K562 (cell line): Measurements from ENCODE around the gene MAP3K13. TPM values are rescaled to one million over a fixed set of nuclear protein-coding genes. Genes with fewer than 3 reads are reported as not detected.

ENCODE experiments used
- ATAC-seq: fragments of 200-7000 bp; cut with Tn5 transposase; 3 replicates; pipeline ENCODE4 v1.9.1; 2020; ENCODE audit warnings: moderate library complexity
- BruUV-seq: library from RNA; stranded (reverse); fragments of 400-500 nt; replicated peaks from 2 replicates; lab custom pipeline; 2021; lab: Mats Ljungman, UMichigan
- CTCF ChIA-PET: fragments of 300-600 bp; formaldehyde crosslinking; extraction: SDS; loops from one replicate; lab custom pipeline; 2021; ENCODE audit warnings: low intra/inter-chr PET ratio; lab: Yijun Ruan, JAX
- POLR2A ChIA-PET: fragments of 300-600, 350-650 bp; sonication (Branson Sonifier 250); formaldehyde crosslinking; extraction: SDS; loops from one replicate; lab custom pipeline; 2021; ENCODE audit warnings: antibody characterized with exemption, inconsistent platforms; lab: Yijun Ruan, JAX
- DNase-seq, 4 experiments: peaks; one replicate each; pipeline versions ENCODE4 v3.0.0 to v3.0.0-alpha.2; 2011 to 2018; ENCODE audit warnings: low spot score in 3 of 4, mixed read lengths in 3 of 4; ENCODE audit errors: extremely low read depth in 1 of 4
- FAIRE-seq: peaks from 2 replicates; lab custom pipeline; 2011; peaks lifted over from hg19 to GRCh38; lab: Jason Lieb, UNC
- H2AFZ ChIP-seq: 2 replicates; pipeline ENCODE4 v1.6.0; 2011; ENCODE audit warnings: low read depth, low read length, control low read depth, inconsistent platforms
- H3K27ac ChIP-seq: fragments of 200-600 bp; 3 replicates; pipeline ENCODE4 v1.8.0; 2011; ENCODE audit warnings: low read depth, mild to moderate bottlenecking, control low read depth, inconsistent platforms, low read length, moderate library complexity, mixed read lengths; ENCODE audit errors: extremely low read depth
- H3K27me3 ChIP-seq, 2 experiments: fragments of 300-600 bp in 1 of 2; 2 replicates in 1 of 2; 3 replicates in 1 of 2; pipeline versions ENCODE4 v1.6.0 to v1.8.0; 2011; ENCODE audit warnings: inconsistent platforms in 2 of 2, low read length in 2 of 2, mild to moderate bottlenecking in 1 of 2, mixed read lengths in 1 of 2, moderate library complexity in 1 of 2; ENCODE audit not compliant: control insufficient read depth in 2 of 2, insufficient read depth in 2 of 2
- H3K36me3 ChIP-seq: fragments of 300-600 bp; 3 replicates; pipeline ENCODE4 v1.8.0; 2011; ENCODE audit warnings: mild to moderate bottlenecking, low read length, inconsistent platforms; ENCODE audit not compliant: control insufficient read depth, insufficient read depth
- H3K4me1 ChIP-seq, 2 experiments: fragments of 200-600 bp in 1 of 2; replicated peaks in 1 of 2; 2 replicates in 1 of 2; 3 replicates in 1 of 2; pipeline versions ENCODE4 v1.5.1 to v1.8.0; 2011; ENCODE audit warnings: inconsistent platforms in 2 of 2, low read length in 2 of 2, mild to moderate bottlenecking in 1 of 2, mixed read lengths in 1 of 2, moderate library complexity in 1 of 2; ENCODE audit not compliant: control insufficient read depth in 2 of 2, insufficient read depth in 2 of 2
- H3K4me2 ChIP-seq: 2 replicates; pipeline ENCODE4 v1.6.1; 2011; ENCODE audit warnings: low read length, control low read depth, inconsistent platforms, mixed read lengths; ENCODE audit not compliant: insufficient read depth
- H3K4me3 ChIP-seq: fragments of 200-600 bp; sonication (generic), shearing (Covaris generic); 2 replicates; pipeline ENCODE4 v1.5.1; 2016; ENCODE audit warnings: control low read depth, inconsistent platforms
- H3K79me2 ChIP-seq: fragments of 200-600 bp; 3 replicates; pipeline ENCODE4 v1.8.0; 2011; ENCODE audit warnings: low read length, inconsistent platforms; ENCODE audit not compliant: control insufficient read depth, insufficient read depth
- H3K9ac ChIP-seq, 2 experiments: 2 replicates each; pipeline versions ENCODE4 v1.6.0 to v1.6.1; 2011; ENCODE audit warnings: low read depth in 2 of 2, low read length in 2 of 2, control low read depth in 1 of 2, inconsistent platforms in 1 of 2, mild to moderate bottlenecking in 1 of 2, mixed read lengths in 1 of 2; ENCODE audit not compliant: insufficient read depth in 1 of 2
- H3K9me1 ChIP-seq: one replicate; pipeline ENCODE4 v1.6.0; 2011; ENCODE audit warnings: inconsistent platforms, mild to moderate bottlenecking, low read length, moderate library complexity; ENCODE audit not compliant: control insufficient read depth, insufficient read depth
- H3K9me3 ChIP-seq: replicated peaks from 2 replicates; pipeline ENCODE4 v1.5.1; 2011; ENCODE audit warnings: low read depth, low read length, inconsistent platforms; ENCODE audit not compliant: control insufficient read depth, insufficient read depth
- H4K20me1 ChIP-seq: replicated peaks from 2 replicates; pipeline ENCODE4 v1.6.1; 2011; ENCODE audit warnings: low read length, inconsistent platforms, mixed read lengths; ENCODE audit not compliant: control insufficient read depth, insufficient read depth
- BACH1 ChIP-seq: fragments of 200-800 bp; sonication (Bioruptor generic); IDR thresholded peaks from 2 replicates; pipeline ENCODE4 v1.6.1; 2016; ENCODE audit warnings: missing genetic modification characterization, missing compliant biosample characterization
- FOXA3 ChIP-seq, 2 experiments: fragments of 450-650 bp in 1 of 2; sonication (generic) in 1 of 2; formaldehyde crosslinking; IDR thresholded peaks in 1 of 2; conservative IDR thresholded peaks in 1 of 2; 2 replicates each; pipeline versions ENCODE4 v1.4.0 to v1.8.0; 2020 to 2022; ENCODE audit warnings: mild to moderate bottlenecking in 2 of 2, missing genetic modification reagents in 1 of 2
- FOXP1 ChIP-seq: sonication (generic); formaldehyde crosslinking; IDR thresholded peaks from 2 replicates; pipeline ENCODE4 v1.8.0; 2022; ENCODE audit warnings: mild to moderate bottlenecking, missing genetic modification reagents
- GABPB2 ChIP-seq: fragments of 250-450 bp; sonication (Bioruptor Pico); conservative IDR thresholded peaks from 2 replicates; pipeline ENCODE4 v1.5.1; 2021; ENCODE audit warnings: mild to moderate bottlenecking
- KDM5B ChIP-seq: fragments of 200-600 bp; sonication (generic); IDR thresholded peaks from 2 replicates; pipeline ENCODE4 v1.6.1; 2012; ENCODE audit warnings: low read depth, mild to moderate bottlenecking, moderate library complexity, low read length, control low read depth, inconsistent platforms; ENCODE audit not compliant: insufficient replicate concordance
- SMARCE1 ChIP-seq: fragments of 450-650 bp; IDR thresholded peaks from 2 replicates; pipeline ENCODE4 v1.7.1; 2016; ENCODE audit warnings: mild to moderate bottlenecking
- ZNF740 ChIP-seq, 3 experiments: fragments of 200-800 bp in 1 of 3; sonication (Bioruptor generic) in 1 of 3; sonication (generic) in 1 of 3; formaldehyde crosslinking in 1 of 3; IDR thresholded peaks; 2 replicates each; pipeline versions ENCODE4 v1.6.1 to v1.8.0; 2016 to 2022; ENCODE audit warnings: mild to moderate bottlenecking in 2 of 3, missing compliant biosample characterization in 2 of 3, missing genetic modification characterization in 2 of 3, missing genetic modification reagents in 1 of 3
- WGBS: fragments of 100-300 bp; shearing (Covaris generic); methylation state at CpG from one replicate; pipeline ENCODE4 v1.1.6; 2016; ENCODE audit warnings: low coverage, mixed read lengths; ENCODE audit not compliant: insufficient coverage; ENCODE audit errors: missing lambda C conversion rate; 5-methylcytosine and 5-hydroxymethylcytosine counted together
- in situ Hi-C: fragments of 300-500 bp; cut with MboI; formaldehyde crosslinking; loops from 4 replicates; pipeline ENCODE4 v1.15.0; 2018; ENCODE audit warnings: inconsistent platforms, mixed read lengths
- intact Hi-C: fragments of 100-400 bp; cut with micrococcal nuclease; formaldehyde crosslinking; loops from 2 replicates; pipeline ENCODE4 v1.14.2; 2022
- polyA plus RNA-seq, 8 experiments: library from polyadenylated mRNA; depleted of rRNA in 4 of 8; stranded (reverse) in 5 of 8; unstranded in 3 of 8; fragments of >200 nt; fragmentation: Nextera tagmentation in 2 of 8; fragmentation: Illumina TruSeq in 1 of 8; extraction: Ambion mirVana in 2 of 8; extraction: Trizol in 1 of 8; gene quantifications; 2 replicates each; pipeline versions ENCODE4 v1.2.1 to v1.2.3, GENCODE V29; 2011 to 2014; ENCODE audit warnings: inconsistent platforms in 1 of 8, missing spikeins in 1 of 8
- total RNA-seq, 7 experiments: library from RNA; depleted of rRNA in 6 of 7; stranded (reverse); fragments of >200 nt in 6 of 7; fragmentation: Illumina TruSeq in 2 of 7; extraction: Trizol in 2 of 7; gene quantifications; 2 replicates each; pipeline versions ENCODE4 v1.2.1 to v1.2.3, GENCODE V29; 2011 to 2021; ENCODE audit warnings: low replicate concordance in 1 of 7

MAP3K13 gene
- total and polyA plus RNA-seq, 9 of the 15 experiments (the other 6 are each of a cell fraction or from before 2014, with no cell fraction given), result 0.04 to 0.32 (median 0.15) TPM; not detected in 2

GRCh38 chr3:185356499-185356898, 6.4 kb upstream of the MAP3K13 start:
- Histone ChIP-seq H3K27ac (no peak overlapping the region), H3K27me3 (peaks cover 0 to 5% of the 10 kb centered on the region in 2 experiments; a peak in 1 of 5 replicates), H3K9me3 (no peaks in the 10 kb centered on the region), H3K9ac (no peak overlapping the region), H3K4me2 (no peak overlapping the region), H3K36me3 (no peaks in the 10 kb centered on the region), H4K20me1 (no peaks in the 10 kb centered on the region), H2AFZ (no peak overlapping the region), H3K79me2 (no peaks in the 10 kb centered on the region), H3K4me1 (no peaks in the 10 kb centered on the region), H3K9me1 (no peaks in the 10 kb centered on the region), H3K4me3 (no peak overlapping the region)
- FAIRE-seq, result no peak
- ATAC-seq, result no peak
- BruUV-seq, result no TSS peak
- TF ChIP-seq ZNF740 (CRISPR knock-in tag; IDR thresholded peaks at IDR 0.05) (no peak), ZNF740 (tag; IDR thresholded peaks at IDR 0.05) (no peak), GABPB2 (CRISPR knock-in tag) (no peak), FOXP1 (CRISPR knock-in tag) (no peak), KDM5B (no peak), BACH1 (tag) (no peak), FOXA3 (CRISPR knock-in tag; conservative IDR thresholded peaks at IDR 0.05 in 1 of 2, IDR thresholded peaks at IDR 0.05 in 1 of 2) (no peak), SMARCE1 (no peak)
- ChIA-PET CTCF (no interaction called here), POLR2A (no interaction called here)
- intact Hi-C loops (no loop called here), in situ Hi-C loops (no loop called here)
- DNase-seq, result no peak
- WGBS, result 19% methylated on average over 5 of the region's 5 CpGs
